ENCODE data around the gene SLC30A7.
"Not testable (repeated sequence)": the region's sequence is repeated elsewhere in the genome, so short reads cannot be mapped to it uniquely, and the experiment has no call there.

SLC30A7 gene

DNA sequence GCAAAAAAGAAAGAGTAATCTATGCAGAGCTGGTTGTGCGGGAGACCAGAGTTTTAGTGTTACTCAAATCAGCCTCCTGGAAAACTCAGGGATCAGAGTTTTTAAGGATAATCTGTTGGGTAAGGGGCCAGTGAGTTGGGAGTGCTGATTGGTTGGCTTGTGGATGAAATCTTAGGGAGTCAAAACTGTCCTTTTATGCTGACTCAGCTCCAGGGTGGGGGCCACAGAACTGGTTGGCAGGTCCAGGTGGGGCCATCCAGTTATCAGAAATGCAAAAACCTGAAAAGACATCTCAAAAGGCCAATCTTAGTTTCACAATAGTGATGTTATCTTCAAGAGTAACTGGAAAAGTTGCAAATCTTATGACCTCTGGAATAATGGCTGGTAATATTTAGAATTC, 4.5 kb upstream of the SLC30A7 start:
- DNase-seq (ENCODE audit: low read depth in 3 of 3): no peak

GRCh38 chr1:100892554-100892953, 3.3 kb upstream of the SLC30A7 start:
- DNase-seq (ENCODE audit: low read depth in 3 of 3): no peak

DNA sequence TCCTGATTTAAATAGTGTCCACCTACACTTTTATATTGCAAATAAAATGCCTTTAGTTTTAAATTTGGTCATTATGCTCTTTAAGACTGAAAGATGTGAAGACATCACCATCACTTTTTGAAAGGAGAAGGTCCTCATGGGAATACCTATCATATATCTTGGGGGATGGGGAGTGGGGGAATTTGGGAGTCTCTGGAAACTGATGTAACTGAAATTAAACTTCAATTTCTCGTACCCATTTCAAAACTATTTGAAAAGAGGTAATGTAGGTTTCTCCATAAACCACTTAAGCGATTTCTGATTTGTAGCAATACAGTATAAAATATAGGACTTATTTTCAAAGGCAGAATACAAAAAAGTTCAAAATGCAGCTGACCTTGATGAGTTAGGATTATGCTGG, 2.2 kb upstream of the SLC30A7 start:
- DNase-seq (ENCODE audit: low read depth in 3 of 3): no peak

DNA sequence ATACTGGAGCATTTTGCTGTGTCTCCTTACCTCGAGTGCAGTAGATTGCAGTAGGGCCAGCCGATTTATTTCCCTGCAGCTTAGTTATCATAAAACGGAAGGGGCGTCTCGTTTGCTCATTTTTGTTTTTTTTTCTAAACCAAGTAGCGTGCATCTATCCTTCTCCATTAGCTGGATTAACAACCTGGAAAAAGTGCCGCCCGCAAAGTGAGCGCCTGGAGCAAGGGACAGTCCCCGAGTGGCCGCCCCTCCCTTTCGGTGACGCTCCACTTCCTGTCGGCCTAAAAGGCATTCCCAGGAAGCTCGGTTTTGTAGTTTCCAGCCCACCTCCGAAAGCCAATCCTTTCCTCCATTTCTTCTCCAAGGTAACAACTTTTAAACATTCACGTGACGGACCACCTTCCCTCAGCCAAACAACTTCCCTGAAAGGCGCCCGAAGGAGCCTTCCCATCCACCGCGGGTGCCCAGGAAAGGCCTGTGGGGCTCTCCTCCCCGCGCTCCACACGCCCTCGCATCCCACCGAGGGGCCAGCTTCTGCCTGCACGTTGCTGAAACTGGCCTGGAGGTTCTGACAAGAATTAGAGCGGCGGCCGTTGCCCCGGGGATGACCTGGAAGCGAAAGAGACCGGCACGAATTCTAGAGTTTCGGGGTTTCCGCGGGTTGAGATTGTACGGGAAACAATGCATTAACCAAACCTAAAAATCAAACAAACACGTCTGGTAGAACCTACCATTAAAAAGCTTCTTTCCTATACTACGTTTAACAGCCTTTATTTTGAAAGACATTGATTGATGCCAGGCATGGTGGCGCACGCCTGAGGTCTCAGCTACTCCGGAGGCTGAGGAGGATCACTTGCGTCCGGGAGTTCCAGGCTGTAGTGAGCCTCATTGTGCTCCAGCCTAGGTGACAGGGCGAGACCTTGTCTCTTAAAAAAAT, 1.0 kb upstream of the SLC30A7 start, which contains the start of gene EXTL2:
EXTL2 (minus strand) TSS at position 240 of the 937 bp plus-strand sequence. CDS start 6,085 bp downstream, outside the sequence.
- peak; percentile 46 to 77 (median 52) for DNase-seq (ENCODE audit: low read depth in 3 of 3)

GRCh38 chr1:100896481-100896982, 642 bp downstream of the SLC30A7 start:
- DNase-seq (ENCODE audit: low read depth in 3 of 3): peak; percentile 13 to 44 (median 19)

- no peak for DNase-seq (ENCODE audit: low read depth in 3 of 3)
Measured at GRCh38 chr1:100902365-100902764, 6.5 kb downstream of the SLC30A7 start.

DNA sequence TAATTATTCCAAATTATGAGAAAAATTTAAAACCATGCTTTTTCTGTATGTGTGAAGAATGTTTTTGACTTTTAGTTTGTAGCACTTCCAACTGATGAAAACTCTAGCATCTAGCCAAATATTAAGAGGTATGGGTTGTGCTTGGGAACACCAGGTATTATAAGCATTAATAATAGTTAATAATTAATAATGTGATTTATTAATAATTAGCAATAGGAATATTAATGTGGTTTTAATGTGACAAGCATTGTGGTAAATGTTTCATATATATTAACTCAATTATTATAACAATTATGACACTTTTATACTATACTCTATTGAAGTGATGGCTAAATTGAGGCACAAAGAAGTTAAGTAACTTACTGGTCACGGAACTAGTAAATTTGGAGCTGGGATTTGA, 7.9 kb downstream of the SLC30A7 start:
- no peak for DNase-seq (ENCODE audit: low read depth in 3 of 3)

DNA sequence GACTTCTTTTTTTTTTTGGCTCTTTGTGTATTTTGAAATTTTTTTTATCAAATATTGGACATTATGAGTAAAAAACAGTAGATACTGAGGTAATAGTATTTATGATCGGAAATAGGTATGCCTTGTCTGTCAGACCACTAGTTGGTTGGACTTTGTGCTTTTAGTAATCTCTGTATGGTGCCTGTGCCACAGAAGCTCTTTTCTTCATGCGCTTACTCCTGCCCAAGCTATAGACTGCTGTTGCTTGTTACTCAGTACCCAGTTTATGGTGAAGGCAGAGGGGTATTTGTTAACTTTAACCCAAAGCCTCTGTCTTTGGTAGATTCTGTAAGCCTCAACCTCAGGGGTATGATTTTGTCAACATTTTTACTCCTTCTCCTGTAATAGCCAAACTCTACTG, 8.6 kb downstream of the SLC30A7 start:
- no peak for DNase-seq (ENCODE audit: low read depth in 3 of 3)

- no peak for DNase-seq (ENCODE audit: low read depth in 3 of 3)
Measured at GRCh38 chr1:100905181-100905580, 9.3 kb downstream of the SLC30A7 start.

DNA sequence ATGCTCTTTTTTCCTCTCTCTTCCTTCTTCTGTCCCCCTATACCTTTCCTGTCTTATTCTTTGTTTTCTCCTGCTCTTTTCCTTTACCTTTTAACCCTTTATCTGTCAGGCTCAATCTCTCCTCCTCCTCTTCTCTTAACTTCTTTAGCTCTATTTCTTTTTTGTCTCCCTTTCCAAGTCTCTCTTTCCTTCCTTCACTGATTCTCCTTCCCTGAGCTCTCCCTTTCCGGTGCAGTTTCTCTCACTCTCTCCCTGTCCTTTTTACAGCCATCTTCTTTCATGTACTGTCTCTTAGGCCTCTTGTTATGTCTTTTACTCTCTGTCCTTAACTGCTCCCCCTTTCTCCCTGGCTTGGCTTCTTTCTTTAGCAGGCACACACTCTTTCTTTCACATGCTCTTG, 12.0 kb downstream of the SLC30A7 start:
- DNase-seq (ENCODE audit: low read depth in 3 of 3): no peak

GRCh38 chr1:100909018-100909417, 13.1 kb downstream of the SLC30A7 start:
- DNase-seq (ENCODE audit: low read depth in 3 of 3): no peak

- no peak for DNase-seq (ENCODE audit: low read depth in 3 of 3)
Measured at GRCh38 chr1:100912019-100912418, 16.1 kb downstream of the SLC30A7 start.

DNA sequence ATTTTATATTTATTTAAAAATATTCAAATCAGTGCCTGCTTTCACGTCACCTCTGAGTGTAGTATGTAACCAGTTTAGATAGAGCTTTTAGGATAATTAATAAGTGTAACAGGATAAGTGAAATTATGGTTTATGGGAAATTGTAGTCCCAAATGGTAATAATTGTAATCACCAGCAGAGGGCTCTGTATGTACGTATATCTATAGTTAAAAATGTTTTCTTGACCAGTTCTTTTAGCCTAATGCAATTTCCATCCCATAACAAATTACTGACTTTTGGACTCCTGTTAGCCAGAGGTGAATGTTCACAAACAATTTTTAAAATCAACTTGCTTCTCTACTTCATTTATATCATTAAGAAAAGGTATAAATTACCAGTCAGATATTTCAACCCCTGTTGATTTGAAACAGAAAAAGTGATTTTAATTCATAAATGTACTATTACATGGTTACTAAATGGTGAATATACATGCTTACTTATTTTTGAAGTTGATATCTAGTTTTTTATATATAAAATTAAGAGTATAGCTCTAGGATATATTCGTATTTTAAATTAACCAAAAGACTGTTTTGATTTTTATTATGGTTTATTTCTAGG, 25.3 kb downstream of the SLC30A7 start:
- DNase-seq (ENCODE audit: low read depth in 3 of 3): no peak

DNA sequence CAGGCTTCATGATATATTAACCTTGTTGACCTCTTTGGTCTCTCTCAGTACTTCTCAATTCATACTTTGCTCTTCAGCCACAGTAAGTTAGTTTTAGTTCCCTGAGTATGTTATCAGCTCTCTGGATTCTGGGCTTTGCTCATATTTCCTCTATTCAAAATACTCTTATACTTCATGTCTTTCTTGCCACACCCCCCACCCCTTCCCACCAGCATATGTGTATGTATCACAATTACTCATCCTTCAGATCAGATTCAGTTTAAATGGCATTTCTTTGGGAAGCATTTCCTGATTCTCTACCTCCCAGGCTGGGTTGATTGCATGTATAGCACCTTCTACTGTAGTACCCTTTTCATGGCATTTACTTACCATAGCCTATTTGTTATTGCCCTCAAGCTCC, 28.3 kb downstream of the SLC30A7 start:
- DNase-seq (ENCODE audit: low read depth in 3 of 3): peak in 1 of 3 experiments; percentile 29

- no peak for DNase-seq (ENCODE audit: low read depth in 3 of 3)
Measured at GRCh38 chr1:100924991-100925390, 29.1 kb downstream of the SLC30A7 start.

- DNase-seq (ENCODE audit: low read depth in 3 of 3): no peak
Measured at GRCh38 chr1:100926240-100926639, 30.4 kb downstream of the SLC30A7 start.

- no peak for DNase-seq (ENCODE audit: low read depth in 3 of 3)
Measured at GRCh38 chr1:100927276-100927675, 31.4 kb downstream of the SLC30A7 start.

DNA sequence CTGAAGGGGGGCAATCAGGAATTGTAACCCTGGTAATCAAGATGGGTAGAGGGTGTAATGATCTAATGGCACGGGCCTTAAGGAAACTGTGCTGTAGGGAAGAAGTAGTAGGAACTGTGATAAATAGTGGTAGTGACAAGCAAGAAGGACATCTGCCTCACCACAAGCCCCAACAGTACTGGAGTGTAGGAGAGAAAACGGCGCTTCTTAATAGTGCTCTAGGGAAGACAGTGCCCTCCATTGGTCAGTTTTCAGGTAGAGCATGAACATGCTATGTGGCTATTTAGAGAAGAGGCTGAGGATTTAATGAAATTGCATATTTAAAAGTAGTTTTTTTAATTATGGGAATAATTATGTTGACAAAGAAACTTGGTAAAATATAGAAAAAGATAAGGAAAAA, 32.2 kb downstream of the SLC30A7 start:
- no peak for DNase-seq (ENCODE audit: low read depth in 3 of 3)

DNA sequence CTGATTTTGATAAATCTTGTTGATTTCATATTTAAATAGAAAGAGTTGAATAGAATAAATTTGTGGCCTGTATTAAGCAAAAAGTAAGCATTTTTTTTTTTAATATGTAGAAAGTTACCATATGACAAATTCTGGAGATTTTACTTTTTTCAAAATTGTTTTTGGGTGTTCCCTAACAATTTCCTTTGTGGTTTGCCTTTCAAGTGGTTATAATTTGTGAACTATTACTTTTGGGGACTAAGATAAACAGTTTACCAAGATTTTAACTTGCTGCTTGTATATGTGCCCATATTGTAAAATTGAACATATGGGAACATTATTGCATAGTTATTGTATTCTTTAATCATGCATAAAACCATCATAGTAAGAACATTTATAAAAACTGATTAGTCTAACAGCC, 34.6 kb downstream of the SLC30A7 start:
- no peak for DNase-seq (ENCODE audit: low read depth in 3 of 3)

GRCh38 chr1:100931716-100932115, 35.8 kb downstream of the SLC30A7 start:
- DNase-seq (ENCODE audit: low read depth in 3 of 3): no peak

DNA sequence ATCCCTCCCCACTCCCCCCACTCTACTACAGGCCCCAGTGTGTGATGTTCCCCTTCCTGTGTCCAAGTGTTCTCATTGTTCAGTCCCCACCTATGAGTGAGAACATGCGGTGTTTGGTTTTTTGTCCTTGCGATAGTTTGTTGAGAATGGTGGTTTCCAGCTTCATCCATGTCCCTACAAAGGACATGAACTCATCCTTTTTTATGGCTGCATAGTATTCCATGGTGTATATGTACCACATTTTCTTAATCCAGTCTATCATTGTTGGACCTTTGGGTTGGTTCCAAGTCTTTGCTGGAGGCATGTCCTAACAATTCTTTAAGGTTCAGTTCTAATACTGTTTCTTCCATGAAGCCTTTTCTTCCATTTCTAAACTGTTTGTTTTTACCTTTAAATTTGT, 37.7 kb downstream of the SLC30A7 start:
- not testable (repeated sequence) for DNase-seq (ENCODE audit: low read depth in 3 of 3)

DNA sequence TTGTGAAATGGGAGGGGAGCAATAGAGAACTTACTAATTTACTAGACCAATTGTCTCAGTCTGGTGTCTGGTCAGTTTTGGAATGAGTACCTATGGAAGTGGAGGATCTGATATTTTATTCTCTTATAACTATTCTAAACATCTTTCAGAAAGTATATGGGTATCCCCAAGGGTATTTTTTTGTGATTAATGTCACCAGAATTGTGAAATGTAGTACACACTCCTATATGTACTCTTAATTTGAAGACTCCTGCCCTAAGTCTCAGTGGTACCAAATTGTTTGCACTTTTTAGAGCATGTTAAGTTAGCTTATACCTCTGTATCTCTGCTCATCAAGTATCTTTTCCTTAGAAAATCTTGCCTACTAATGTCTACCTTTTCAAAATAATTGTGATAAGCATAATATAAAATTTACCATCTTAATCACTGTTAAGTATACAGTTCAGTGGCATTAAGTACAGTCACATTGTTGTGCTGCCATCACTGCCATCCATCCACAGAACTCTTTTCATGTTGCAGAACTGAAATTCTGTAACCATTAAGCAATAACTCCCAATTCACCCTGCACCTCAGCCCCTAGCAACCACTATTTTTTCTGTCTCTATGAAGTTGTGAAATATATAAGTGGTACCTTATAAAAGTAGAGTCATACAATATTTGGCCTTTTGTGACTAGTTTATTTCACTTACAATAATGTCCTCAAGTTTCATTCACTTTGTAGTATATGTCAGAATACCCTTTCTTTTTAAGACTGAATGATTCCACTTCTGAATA, 40.5 kb downstream of the SLC30A7 start:
- no peak for DNase-seq (ENCODE audit: low read depth in 3 of 3)

Data from stimulated activated CD4-positive, alpha-beta T cell treated with anti-CD3 and anti-CD28 coated beads, TNF-alpha, amount 100 ng/mL, for 24 hours (primary cell).